H9 (cell line): ENCODE measurements around the gene METTL26. TPM values are rescaled to one million over a fixed set of nuclear protein-coding genes. Genes with fewer than 3 reads are reported as not detected.

Source experiments
- DNase-seq: peaks from one replicate; pipeline ENCODE4 v3.0.0-alpha.2; 2017
- H2AFZ ChIP-seq: one replicate; pipeline ENCODE4 v1.6.1; 2013; ENCODE audit warnings: mild to moderate bottlenecking, low read length, control low read depth, moderate library complexity
- H2AK5ac ChIP-seq: 2 replicates; pipeline ENCODE4 v1.6.1; 2013; ENCODE audit warnings: low read length, control low read depth, mixed read lengths; ENCODE audit not compliant: insufficient read length
- H2BK120ac ChIP-seq: one replicate; pipeline ENCODE4 v1.6.1; 2013; ENCODE audit warnings: low read depth, mild to moderate bottlenecking, low read length, control low read depth, inconsistent platforms; ENCODE audit not compliant: poor library complexity, severe bottlenecking
- H2BK12ac ChIP-seq: 2 replicates; pipeline ENCODE4 v1.6.1; 2013; ENCODE audit warnings: low read length, control low read depth, mixed read lengths, low read depth; ENCODE audit not compliant: insufficient read length
- H2BK15ac ChIP-seq: 2 replicates; pipeline ENCODE4 v1.6.1; 2013; ENCODE audit warnings: low read depth, low read length, control low read depth
- H2BK20ac ChIP-seq: one replicate; pipeline ENCODE4 v1.6.1; 2013; ENCODE audit warnings: low read depth, mild to moderate bottlenecking, low read length, control low read depth, inconsistent platforms; ENCODE audit not compliant: poor library complexity, severe bottlenecking
- H2BK5ac ChIP-seq: 2 replicates; pipeline ENCODE4 v1.6.1; 2013; ENCODE audit warnings: low read length, control low read depth, mixed read lengths; ENCODE audit not compliant: insufficient read length
- H3K14ac ChIP-seq: 2 replicates; pipeline ENCODE4 v1.6.1; 2013; ENCODE audit warnings: low read length, control low read depth; ENCODE audit not compliant: insufficient read depth
- H3K18ac ChIP-seq: 2 replicates; pipeline ENCODE4 v1.6.1; 2013; ENCODE audit warnings: low read depth, mild to moderate bottlenecking, mixed read lengths, low read length, control low read depth; ENCODE audit not compliant: insufficient read length
- H3K23ac ChIP-seq: 2 replicates; pipeline ENCODE4 v1.6.1; 2013; ENCODE audit warnings: low read length, control low read depth, mixed read lengths, low read depth; ENCODE audit not compliant: insufficient read length
- H3K23me2 ChIP-seq: 2 replicates; pipeline ENCODE4 v1.6.1; 2013; ENCODE audit warnings: low read depth, mild to moderate bottlenecking, mixed read lengths, low read length, control low read depth; ENCODE audit not compliant: insufficient read length, poor library complexity, severe bottlenecking
- H3K27ac ChIP-seq: 2 replicates; pipeline ENCODE4 v1.5.1; 2013; ENCODE audit warnings: low read length, control low read depth, mixed read lengths, low read depth; ENCODE audit not compliant: insufficient read length
- H3K27me3 ChIP-seq: 2 replicates; pipeline ENCODE4 v1.6.1; 2013; ENCODE audit warnings: low read length, control low read depth, inconsistent platforms; ENCODE audit not compliant: insufficient read depth
- H3K4ac ChIP-seq: 2 replicates; pipeline ENCODE4 v1.6.1; 2013; ENCODE audit warnings: low read depth, mild to moderate bottlenecking, control low read depth, inconsistent platforms, low read length, moderate library complexity
- H3K4me1 ChIP-seq: 2 replicates; pipeline ENCODE4 v1.6.1; 2013; ENCODE audit warnings: low read length, control low read depth, inconsistent platforms; ENCODE audit not compliant: insufficient read depth
- H3K4me2 ChIP-seq: 2 replicates; pipeline ENCODE4 v1.6.1; 2013; ENCODE audit warnings: low read length, control low read depth, mixed read lengths; ENCODE audit not compliant: insufficient read length, insufficient read depth
- H3K56ac ChIP-seq: 2 replicates; pipeline ENCODE4 v1.6.1; 2013; ENCODE audit warnings: low read depth, mild to moderate bottlenecking, mixed read lengths, low read length, control low read depth; ENCODE audit not compliant: insufficient read length
- H3K79me1 ChIP-seq: 2 replicates; pipeline ENCODE4 v1.6.1; 2013; ENCODE audit warnings: low read depth, mild to moderate bottlenecking, moderate library complexity, low read length, control low read depth, inconsistent platforms; ENCODE audit not compliant: insufficient read depth, poor library complexity, severe bottlenecking
- H3K79me2 ChIP-seq: 2 replicates; pipeline ENCODE4 v1.6.1; 2013; ENCODE audit warnings: low read length, control low read depth, inconsistent platforms; ENCODE audit not compliant: insufficient read depth
- H3K9ac ChIP-seq: 2 replicates; pipeline ENCODE4 v1.6.1; 2013; ENCODE audit warnings: low read length, control low read depth, mixed read lengths; ENCODE audit not compliant: insufficient read length; ENCODE audit errors: extremely low read depth
- H3K9me3 ChIP-seq: one replicate; pipeline ENCODE4 v1.6.1; 2013; ENCODE audit warnings: low read depth, low read length, inconsistent platforms; ENCODE audit not compliant: control insufficient read depth
- H3T11ph ChIP-seq: one replicate; pipeline ENCODE4 v1.6.1; 2013; ENCODE audit warnings: mild to moderate bottlenecking, low read length, control low read depth, inconsistent platforms
- H4K20me1 ChIP-seq: one replicate; pipeline ENCODE4 v1.6.1; 2013; ENCODE audit not compliant: control insufficient read depth, insufficient read length, insufficient read depth
- H4K5ac ChIP-seq: 2 replicates; pipeline ENCODE4 v1.6.1; 2013; ENCODE audit warnings: low read depth, mild to moderate bottlenecking, mixed read lengths, low read length, control low read depth; ENCODE audit not compliant: insufficient read length
- H4K8ac ChIP-seq: replicated peaks from 2 replicates; pipeline ENCODE4 v1.6.1; 2013; ENCODE audit warnings: low read length, control low read depth, mixed read lengths, low read depth; ENCODE audit not compliant: insufficient read length
- H4K91ac ChIP-seq: 2 replicates; pipeline ENCODE4 v1.6.1; 2013; ENCODE audit warnings: low read depth, mild to moderate bottlenecking, moderate library complexity, mixed read lengths, low read length, control low read depth; ENCODE audit not compliant: insufficient read length
- H3K27ac Mint-ChIP-seq, 3 experiments: 2 replicates in 2 of 3; 3 replicates in 1 of 3; pipeline ENCODE4 v1.8.0; 2020 to 2021; ENCODE audit warnings: mixed read lengths in 3 of 3, mild to moderate bottlenecking in 1 of 3, moderate library complexity in 1 of 3
- H3K27me3 Mint-ChIP-seq: 2 replicates; pipeline ENCODE4 v1.8.0; 2021; ENCODE audit warnings: low read depth, mild to moderate bottlenecking, moderate library complexity, mixed read lengths
- H3K36me3 Mint-ChIP-seq, 3 experiments: 2 replicates in 2 of 3; 3 replicates in 1 of 3; pipeline ENCODE4 v1.8.0; 2020 to 2021; ENCODE audit warnings: low read depth in 3 of 3, mixed read lengths in 3 of 3; ENCODE audit not compliant: insufficient read depth in 1 of 3
- H3K4me1 Mint-ChIP-seq, 2 experiments: 2 replicates each; pipeline ENCODE4 v1.8.0; 2020; ENCODE audit warnings: mixed read lengths in 2 of 2
- H3K4me3 Mint-ChIP-seq, 2 experiments: 2 replicates in 1 of 2; 3 replicates in 1 of 2; pipeline ENCODE4 v1.8.0; 2020 to 2021; ENCODE audit warnings: mild to moderate bottlenecking in 2 of 2, mixed read lengths in 2 of 2, moderate library complexity in 1 of 2
- H3K9me3 Mint-ChIP-seq, 2 experiments: 2 replicates in 1 of 2; 3 replicates in 1 of 2; pipeline ENCODE4 v1.8.0; 2020; ENCODE audit warnings: mild to moderate bottlenecking in 2 of 2, mixed read lengths in 2 of 2, moderate library complexity in 1 of 2
- WGBS: extraction: QIAGEN DNeasy Blood & Tissue Kit; methylation state at CpG from one replicate; pipeline ENCODE4 v1.1.7; 2013; ENCODE audit warnings: missing lambda C conversion rate, low lambda C conversion rate, mixed read lengths; ENCODE audit not compliant: insufficient read length; ENCODE audit errors: extremely low coverage; 5-methylcytosine and 5-hydroxymethylcytosine counted together
- total RNA-seq: library from RNA; stranded (reverse); gene quantifications from 2 replicates; pipeline ENCODE4 v1.2.1, GENCODE V29; 2021
- TF ChIP-seq, protein P1 (sequence below): fragments of 200-600 bp; sonication (generic); conservative IDR thresholded peaks from 3 replicates; pipeline ENCODE4 v1.8.0; 2021; ENCODE audit warnings: antibody characterized with exemption, mild to moderate bottlenecking

METTL26 gene
- total RNA-seq, 1 experiment from 2014 or later = 108 TPM

DNA sequence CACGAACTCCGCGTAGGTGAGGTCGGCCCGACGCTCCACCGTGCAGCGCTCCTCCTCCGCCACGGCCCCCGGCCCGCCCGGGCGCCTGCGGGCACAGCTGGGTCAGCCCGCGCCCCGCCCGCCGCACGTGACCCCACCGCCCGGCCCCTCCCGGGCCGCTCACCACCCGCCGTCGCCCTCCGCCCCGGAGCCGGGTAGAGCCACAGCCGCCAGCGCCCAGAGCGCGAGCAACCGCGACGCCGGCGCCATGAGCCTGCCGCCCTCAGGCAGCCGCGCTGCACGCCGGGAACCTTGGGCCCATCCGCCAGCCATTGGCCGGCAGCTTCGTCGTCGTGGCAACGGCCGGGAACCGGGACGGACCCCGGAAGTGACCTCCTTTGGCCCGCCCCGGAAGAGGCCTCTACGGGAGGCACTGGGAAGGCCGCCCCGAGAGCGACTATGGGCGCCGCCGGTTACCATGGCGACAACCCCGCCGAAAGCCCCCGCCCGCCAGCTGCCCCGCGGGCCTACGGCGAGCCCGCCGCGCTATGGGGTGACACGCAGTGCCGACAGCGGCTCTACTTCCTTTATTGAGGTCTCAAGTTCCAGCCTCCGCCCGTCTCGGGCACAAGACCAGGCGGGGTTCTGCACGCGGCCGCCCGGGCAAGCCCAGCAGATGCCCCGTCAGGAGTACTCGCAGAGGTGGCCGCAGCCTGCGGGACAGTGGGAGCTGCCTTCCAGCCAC, 48.1 kb upstream of the METTL26 start, which contains the start of gene JMJD8:
JMJD8 (minus strand) TSS at position 264 of the 724 bp plus-strand sequence; CDS start at position 249, 15 bp downstream.
- Mint-ChIP-seq H3K4me1 (peaks cover 10 to 22% of the 10 kb centered on the region in 2 experiments; a peak in 3 of 4 replicates), H3K27me3 (no peaks in the 10 kb centered on the region; the same call in 1 of the 2 replicates), H3K27ac (peak within 1 kb of the TSS in 1 of 3 experiments; percentile 83; a peak in 2 of 7 replicates), H3K9me3 (no peaks in the 10 kb centered on the region), H3K4me3 (peak within 1 kb of the TSS; percentile 81 to 86), H3K36me3 (peaks cover 15 to 47% (median 44%) of the 10 kb centered on the region in 3 experiments; a peak in 6 of 7 replicates)
- WGBS = no CpG with 5 or more reads among the region's 91 CpGs
- Histone ChIP-seq H4K8ac (no peak within 1 kb of the TSS), H2BK20ac (no peak within 1 kb of the TSS), H3K27ac (no peak within 1 kb of the TSS), H2BK120ac (no peak within 1 kb of the TSS), H2BK12ac (no peak within 1 kb of the TSS), H3K4me1 (no peaks in the 10 kb centered on the region), H4K20me1 (no peaks in the 10 kb centered on the region), H2AK5ac (no peak within 1 kb of the TSS), H3K4me2 (peak within 1 kb of the TSS; percentile 20), H3T11ph (no peak within 1 kb of the TSS), H3K79me2 (peaks cover 2% of the 10 kb centered on the region; the same call in 1 of the 2 replicates), H2BK15ac (no peak within 1 kb of the TSS), H2AFZ (no peak within 1 kb of the TSS), H3K56ac (no peak within 1 kb of the TSS), H2BK5ac (no peak within 1 kb of the TSS), H3K23me2 (peaks cover 11% of the 10 kb centered on the region), H4K5ac (no peak within 1 kb of the TSS), H3K18ac (no peak within 1 kb of the TSS), H4K91ac (no peak within 1 kb of the TSS), H3K9ac (peak within 1 kb of the TSS; percentile 21), H3K23ac (no peak within 1 kb of the TSS), H3K14ac (no peak within 1 kb of the TSS), H3K9me3 (no peaks in the 10 kb centered on the region), H3K79me1 (no peaks in the 10 kb centered on the region), H3K27me3 (no peaks in the 10 kb centered on the region), H3K4ac (no peak within 1 kb of the TSS)
- DNase-seq = peak; percentile 97
- TF ChIP-seq, protein P1, sequence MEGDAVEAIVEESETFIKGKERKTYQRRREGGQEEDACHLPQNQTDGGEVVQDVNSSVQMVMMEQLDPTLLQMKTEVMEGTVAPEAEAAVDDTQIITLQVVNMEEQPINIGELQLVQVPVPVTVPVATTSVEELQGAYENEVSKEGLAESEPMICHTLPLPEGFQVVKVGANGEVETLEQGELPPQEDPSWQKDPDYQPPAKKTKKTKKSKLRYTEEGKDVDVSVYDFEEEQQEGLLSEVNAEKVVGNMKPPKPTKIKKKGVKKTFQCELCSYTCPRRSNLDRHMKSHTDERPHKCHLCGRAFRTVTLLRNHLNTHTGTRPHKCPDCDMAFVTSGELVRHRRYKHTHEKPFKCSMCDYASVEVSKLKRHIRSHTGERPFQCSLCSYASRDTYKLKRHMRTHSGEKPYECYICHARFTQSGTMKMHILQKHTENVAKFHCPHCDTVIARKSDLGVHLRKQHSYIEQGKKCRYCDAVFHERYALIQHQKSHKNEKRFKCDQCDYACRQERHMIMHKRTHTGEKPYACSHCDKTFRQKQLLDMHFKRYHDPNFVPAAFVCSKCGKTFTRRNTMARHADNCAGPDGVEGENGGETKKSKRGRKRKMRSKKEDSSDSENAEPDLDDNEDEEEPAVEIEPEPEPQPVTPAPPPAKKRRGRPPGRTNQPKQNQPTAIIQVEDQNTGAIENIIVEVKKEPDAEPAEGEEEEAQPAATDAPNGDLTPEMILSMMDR = no peak
